Measurements from ENCODE around the gene CYFIP2.

CYFIP2 gene

DNA sequence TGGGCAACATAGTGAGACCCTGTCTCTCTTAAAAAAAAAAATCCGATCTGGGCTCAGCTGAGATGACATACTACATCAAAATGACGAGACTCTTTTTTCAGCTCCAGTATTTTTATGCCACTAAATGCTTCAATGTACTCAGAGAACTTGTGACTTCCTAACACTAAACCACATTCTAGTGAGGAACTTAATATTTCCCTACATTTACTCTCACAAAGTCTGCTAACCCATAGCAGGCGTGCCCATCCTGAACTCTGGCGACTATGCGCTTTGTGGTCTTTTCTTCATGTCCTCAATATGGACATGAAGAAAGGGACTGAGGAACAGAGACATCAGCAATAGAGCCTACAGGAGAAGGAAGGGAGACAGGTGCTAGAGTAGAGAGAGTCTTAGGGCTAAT lies 44.0 kb upstream of the CYFIP2 start:
- Histone ChIP-seq H2AK5ac (ENCODE audit: low read length) (no peak overlapping the region), H3K79me1 (ENCODE audit: low read length) (no peaks in the 10 kb centered on the region), H4K91ac (ENCODE audit: low read depth, low read length) (no peak overlapping the region), H2BK12ac (ENCODE audit: low read length) (no peak overlapping the region), H3K27ac (ENCODE audit: low read depth, low read length) (no peak overlapping the region), H3K18ac (ENCODE audit: low read length) (no peak overlapping the region), H2AFZ (ENCODE audit: insufficient read depth, low read length, poor library complexity) (no peak overlapping the region), H3K36me3 (ENCODE audit: control insufficient read depth in 1 of 2, insufficient read depth in 2 of 2, low read length in 2 of 2) (no peaks in the 10 kb centered on the region), H3K4me3 (ENCODE audit: low read depth, low read length) (no peak overlapping the region), H3K79me2 (ENCODE audit: control insufficient read depth, insufficient read depth, low read length, poor library complexity) (no peaks in the 10 kb centered on the region), H3K14ac (ENCODE audit: low read length) (no peak overlapping the region), H4K12ac (ENCODE audit: low read depth, low read length) (no peak overlapping the region), H3K4ac (ENCODE audit: low read depth, low read length) (no peak overlapping the region), H3K4me2 (ENCODE audit: low read length) (no peak overlapping the region), H3K23ac (ENCODE audit: low read length) (no peak overlapping the region), H4K8ac (ENCODE audit: low read depth, low read length) (no peak overlapping the region), H3K4me1 (ENCODE audit: control insufficient read depth in 1 of 2, insufficient read depth in 2 of 2, low read length in 2 of 2) (no peaks in the 10 kb centered on the region), H3K27me3 (ENCODE audit: insufficient read depth, low read length) (no peaks in the 10 kb centered on the region), H2BK120ac (ENCODE audit: insufficient read depth, low read length, poor library complexity) (no peak overlapping the region), H3K9me3 (ENCODE audit: insufficient read depth, low read depth, low read length) (no peaks in the 10 kb centered on the region), H3K9ac (ENCODE audit: low read length) (no peak overlapping the region), H2BK5ac (ENCODE audit: low read depth, low read length, poor library complexity) (no peak overlapping the region)
- no CpG with 5 or more reads among the region's 5 CpGs for WGBS (ENCODE audit: extremely low coverage, insufficient coverage, insufficient read length)
- no peak for DNase-seq

- no peak overlapping the region for H2BK5ac ChIP-seq (ENCODE audit: low read depth, low read length, poor library complexity)
- H3K9me3 ChIP-seq (ENCODE audit: insufficient read depth, low read depth, low read length) = no peaks in the 10 kb centered on the region
- H4K12ac ChIP-seq (ENCODE audit: low read depth, low read length) = no peak overlapping the region
- no peak overlapping the region for H3K9ac ChIP-seq (ENCODE audit: low read length)
- no peak overlapping the region for H3K4me2 ChIP-seq (ENCODE audit: low read length)
- no peak overlapping the region for H4K8ac ChIP-seq (ENCODE audit: low read depth, low read length)
- H3K18ac ChIP-seq (ENCODE audit: low read length) = no peak overlapping the region
- no peak overlapping the region for H3K4me3 ChIP-seq (ENCODE audit: low read depth, low read length)
- no peaks in the 10 kb centered on the region for H3K4me1 ChIP-seq (ENCODE audit: control insufficient read depth in 1 of 2, insufficient read depth in 2 of 2, low read length in 2 of 2)
- no CpG with 5 or more reads among the region's 10 CpGs for WGBS (ENCODE audit: extremely low coverage, insufficient coverage, insufficient read length)
- H4K91ac ChIP-seq (ENCODE audit: low read depth, low read length) = no peak overlapping the region
- no peak overlapping the region for H2AFZ ChIP-seq (ENCODE audit: insufficient read depth, low read length, poor library complexity)
- H3K4ac ChIP-seq (ENCODE audit: low read depth, low read length) = no peak overlapping the region
- no peak overlapping the region for H3K27ac ChIP-seq (ENCODE audit: low read depth, low read length)
- H3K79me2 ChIP-seq (ENCODE audit: control insufficient read depth, insufficient read depth, low read length, poor library complexity) = no peaks in the 10 kb centered on the region
- peak; percentile 61 to 83 for DNase-seq
- H2AK5ac ChIP-seq (ENCODE audit: low read length) = no peak overlapping the region
- H3K36me3 ChIP-seq (ENCODE audit: control insufficient read depth in 1 of 2, insufficient read depth in 2 of 2, low read length in 2 of 2) = no peaks in the 10 kb centered on the region
- no peaks in the 10 kb centered on the region for H3K27me3 ChIP-seq (ENCODE audit: insufficient read depth, low read length)
- no peak overlapping the region for H3K14ac ChIP-seq (ENCODE audit: low read length)
- H3K23ac ChIP-seq (ENCODE audit: low read length) = no peak overlapping the region
- H2BK12ac ChIP-seq (ENCODE audit: low read length) = no peak overlapping the region
- H2BK120ac ChIP-seq (ENCODE audit: insufficient read depth, low read length, poor library complexity) = no peak overlapping the region
- no peaks in the 10 kb centered on the region for H3K79me1 ChIP-seq (ENCODE audit: low read length)
Measured at GRCh38 chr5:157222506-157223230, 43.3 kb upstream of the CYFIP2 start.

GRCh38 chr5:157225469-157226422 lies 40.2 kb upstream of the CYFIP2 start:
- Histone ChIP-seq H3K27ac (ENCODE audit: low read depth, low read length) (no peak overlapping the region), H3K4ac (ENCODE audit: low read depth, low read length) (no peak overlapping the region), H4K8ac (ENCODE audit: low read depth, low read length) (no peak overlapping the region), H3K79me2 (ENCODE audit: control insufficient read depth, insufficient read depth, low read length, poor library complexity) (no peaks in the 10 kb centered on the region), H3K4me3 (ENCODE audit: low read depth, low read length) (no peak overlapping the region), H2BK12ac (ENCODE audit: low read length) (no peak overlapping the region), H2BK120ac (ENCODE audit: insufficient read depth, low read length, poor library complexity) (no peak overlapping the region), H3K14ac (ENCODE audit: low read length) (no peak overlapping the region), H3K9ac (ENCODE audit: low read length) (no peak overlapping the region), H3K79me1 (ENCODE audit: low read length) (no peaks in the 10 kb centered on the region), H3K36me3 (ENCODE audit: control insufficient read depth in 1 of 2, insufficient read depth in 2 of 2, low read length in 2 of 2) (no peaks in the 10 kb centered on the region), H4K91ac (ENCODE audit: low read depth, low read length) (no peak overlapping the region), H2AK5ac (ENCODE audit: low read length) (no peak overlapping the region), H4K12ac (ENCODE audit: low read depth, low read length) (no peak overlapping the region), H3K9me3 (ENCODE audit: insufficient read depth, low read depth, low read length) (no peaks in the 10 kb centered on the region), H3K18ac (ENCODE audit: low read length) (no peak overlapping the region), H2AFZ (ENCODE audit: insufficient read depth, low read length, poor library complexity) (no peak overlapping the region), H2BK5ac (ENCODE audit: low read depth, low read length, poor library complexity) (no peak overlapping the region), H3K27me3 (ENCODE audit: insufficient read depth, low read length) (no peaks in the 10 kb centered on the region), H3K23ac (ENCODE audit: low read length) (no peak overlapping the region), H3K4me1 (ENCODE audit: control insufficient read depth in 1 of 2, insufficient read depth in 2 of 2, low read length in 2 of 2) (no peaks in the 10 kb centered on the region), H3K4me2 (ENCODE audit: low read length) (no peak overlapping the region)
- WGBS (ENCODE audit: extremely low coverage, insufficient coverage, insufficient read length) = no CpG with 5 or more reads among the region's 6 CpGs
- no peak for DNase-seq

DNA sequence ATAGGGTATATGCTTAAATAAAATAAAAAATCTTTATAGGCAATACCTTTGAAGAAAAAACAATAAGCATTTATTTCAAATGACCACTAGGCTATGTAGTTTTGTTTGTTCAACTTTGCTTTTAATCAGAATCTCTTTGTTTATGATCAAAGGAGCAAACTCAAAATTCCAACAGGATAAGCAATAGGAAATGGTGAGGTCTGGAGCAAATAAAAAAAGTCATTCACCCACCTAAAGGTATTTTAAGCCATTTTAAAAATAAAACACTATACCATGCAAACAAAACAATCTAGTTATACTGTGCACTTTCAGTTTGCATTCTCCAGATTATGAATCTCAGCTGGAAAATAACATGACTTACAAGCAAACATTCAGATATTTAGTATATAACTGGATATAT lies 35.3 kb upstream of the CYFIP2 start:
- H3K4me3 ChIP-seq (ENCODE audit: low read depth, low read length) = no peak overlapping the region
- H3K27ac ChIP-seq (ENCODE audit: low read depth, low read length) = no peak overlapping the region
- no peak overlapping the region for H3K23ac ChIP-seq (ENCODE audit: low read length)
- H3K79me2 ChIP-seq (ENCODE audit: control insufficient read depth, insufficient read depth, low read length, poor library complexity) = no peaks in the 10 kb centered on the region
- no peaks in the 10 kb centered on the region for H3K79me1 ChIP-seq (ENCODE audit: low read length)
- no peak overlapping the region for H3K18ac ChIP-seq (ENCODE audit: low read length)
- no peak overlapping the region for H2BK120ac ChIP-seq (ENCODE audit: insufficient read depth, low read length, poor library complexity)
- no peak overlapping the region for H3K14ac ChIP-seq (ENCODE audit: low read length)
- H4K91ac ChIP-seq (ENCODE audit: low read depth, low read length) = no peak overlapping the region
- H3K4me2 ChIP-seq (ENCODE audit: low read length) = no peak overlapping the region
- H2AFZ ChIP-seq (ENCODE audit: insufficient read depth, low read length, poor library complexity) = no peak overlapping the region
- no peak overlapping the region for H4K8ac ChIP-seq (ENCODE audit: low read depth, low read length)
- no peak for DNase-seq
- H3K4ac ChIP-seq (ENCODE audit: low read depth, low read length) = no peak overlapping the region
- no peaks in the 10 kb centered on the region for H3K27me3 ChIP-seq (ENCODE audit: insufficient read depth, low read length)
- H2BK12ac ChIP-seq (ENCODE audit: low read length) = no peak overlapping the region
- H2AK5ac ChIP-seq (ENCODE audit: low read length) = no peak overlapping the region
- no peak overlapping the region for H3K9ac ChIP-seq (ENCODE audit: low read length)
- H3K9me3 ChIP-seq (ENCODE audit: insufficient read depth, low read depth, low read length) = no peaks in the 10 kb centered on the region
- no peak overlapping the region for H2BK5ac ChIP-seq (ENCODE audit: low read depth, low read length, poor library complexity)
- no peak overlapping the region for H4K12ac ChIP-seq (ENCODE audit: low read depth, low read length)
- H3K36me3 ChIP-seq (ENCODE audit: control insufficient read depth in 1 of 2, insufficient read depth in 2 of 2, low read length in 2 of 2) = no peaks in the 10 kb centered on the region
- peaks cover 0 to 2% of the 10 kb centered on the region in 2 experiments for H3K4me1 ChIP-seq (ENCODE audit: control insufficient read depth in 1 of 2, insufficient read depth in 2 of 2, low read length in 2 of 2)
